HEK293 (cell line): Measurements from ENCODE around the gene THRSP.

Experiments used
- ATF2 ChIP-seq: fragments of 450-650 bp; formaldehyde crosslinking; IDR thresholded peaks from 2 replicates; pipeline ENCODE4 v1.5.1; 2016; ENCODE audit warnings: missing biosample characterization, missing genetic modification characterization, low read depth
- CTCF ChIP-seq: fragments of 450-650 bp; formaldehyde crosslinking; IDR thresholded peaks from 2 replicates; pipeline ENCODE4 v1.5.1; 2016; ENCODE audit warnings: missing biosample characterization, missing genetic modification characterization
- PBX3 ChIP-seq: sonication (generic); formaldehyde crosslinking; IDR thresholded peaks from 2 replicates; pipeline ENCODE4 v1.8.1; 2022; ENCODE audit warnings: mild to moderate bottlenecking, moderate library complexity, missing genetic modification reagents
- SP3 ChIP-seq: fragments of 450-650 bp; formaldehyde crosslinking; IDR thresholded peaks from 2 replicates; pipeline ENCODE4 v1.5.1; 2016; ENCODE audit warnings: missing biosample characterization, missing genetic modification characterization
- YY1 ChIP-seq: fragments of 450-650 bp; formaldehyde crosslinking; IDR thresholded peaks from 2 replicates; pipeline ENCODE4 v1.5.1; 2018; ENCODE audit warnings: missing biosample characterization, missing genetic modification characterization
- ZNF121 ChIP-seq: fragments of 450-650 bp; formaldehyde crosslinking; IDR thresholded peaks from 2 replicates; pipeline ENCODE4 v1.5.1; 2016; ENCODE audit warnings: missing biosample characterization, missing genetic modification characterization
- ZNF146 ChIP-seq: fragments of 450-650 bp; formaldehyde crosslinking; IDR thresholded peaks from 2 replicates; pipeline ENCODE4 v1.5.1; 2016; ENCODE audit warnings: missing biosample characterization, missing genetic modification characterization
- ZNF292 ChIP-seq: fragments of 450-650 bp; formaldehyde crosslinking; IDR thresholded peaks from 2 replicates; pipeline ENCODE4 v1.5.1; 2016; ENCODE audit warnings: low read depth, missing biosample characterization, missing genetic modification characterization, borderline replicate concordance
- ZNF701 ChIP-seq: fragments of 450-650 bp; formaldehyde crosslinking; IDR thresholded peaks from 2 replicates; pipeline ENCODE4 v1.5.1; 2016; ENCODE audit warnings: missing biosample characterization, missing genetic modification characterization

GRCh38 chr11:78056093-78056492, 7.6 kb upstream of the THRSP start:
- TF ChIP-seq ZNF292 (tag by site-specific recombination) (no peak), SP3 (no peak), YY1 (tag by site-specific recombination) (no peak), ATF2 (tag by site-specific recombination) (no peak), CTCF (tag by site-specific recombination) (no peak), PBX3 (no peak), ZNF146 (tag by site-specific recombination) (no peak), ZNF121 (tag by site-specific recombination) (no peak), ZNF701 (tag by site-specific recombination) (no peak)
